Keratinocyte (primary cell): ENCODE data around the gene SMIM7.

Experiments used
- EZH2 ChIP-seq: IDR thresholded peaks from one replicate; pipeline ENCODE4 v1.6.1; 2012; ENCODE audit warnings: inconsistent platforms, mild to moderate bottlenecking, low read length, moderate library complexity
- TF ChIP-seq, protein P1 (sequence below), 3 experiments: IDR thresholded peaks in 1 of 3; conservative IDR thresholded peaks in 1 of 3; optimal IDR thresholded peaks in 1 of 3; 2 replicates in 2 of 3; 3 replicates in 1 of 3; pipeline versions ENCODE3 to v1.5.1; 2011; ENCODE audit warnings: low read length in 3 of 3, mild to moderate bottlenecking in 3 of 3, moderate library complexity in 2 of 3, control low read depth in 1 of 3, inconsistent platforms in 1 of 3; ENCODE audit not compliant: insufficient read depth in 2 of 3; ENCODE audit errors: extremely low read depth in 1 of 3

GRCh38 chr19:16603090-16603489 is 56.9 kb downstream of the SMIM7 start:
- TF ChIP-seq, protein P1, sequence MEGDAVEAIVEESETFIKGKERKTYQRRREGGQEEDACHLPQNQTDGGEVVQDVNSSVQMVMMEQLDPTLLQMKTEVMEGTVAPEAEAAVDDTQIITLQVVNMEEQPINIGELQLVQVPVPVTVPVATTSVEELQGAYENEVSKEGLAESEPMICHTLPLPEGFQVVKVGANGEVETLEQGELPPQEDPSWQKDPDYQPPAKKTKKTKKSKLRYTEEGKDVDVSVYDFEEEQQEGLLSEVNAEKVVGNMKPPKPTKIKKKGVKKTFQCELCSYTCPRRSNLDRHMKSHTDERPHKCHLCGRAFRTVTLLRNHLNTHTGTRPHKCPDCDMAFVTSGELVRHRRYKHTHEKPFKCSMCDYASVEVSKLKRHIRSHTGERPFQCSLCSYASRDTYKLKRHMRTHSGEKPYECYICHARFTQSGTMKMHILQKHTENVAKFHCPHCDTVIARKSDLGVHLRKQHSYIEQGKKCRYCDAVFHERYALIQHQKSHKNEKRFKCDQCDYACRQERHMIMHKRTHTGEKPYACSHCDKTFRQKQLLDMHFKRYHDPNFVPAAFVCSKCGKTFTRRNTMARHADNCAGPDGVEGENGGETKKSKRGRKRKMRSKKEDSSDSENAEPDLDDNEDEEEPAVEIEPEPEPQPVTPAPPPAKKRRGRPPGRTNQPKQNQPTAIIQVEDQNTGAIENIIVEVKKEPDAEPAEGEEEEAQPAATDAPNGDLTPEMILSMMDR (optimal IDR thresholded peaks at IDR 0.05 in 1 of 3, IDR thresholded peaks at IDR 0.05 in 1 of 3, conservative IDR thresholded peaks at IDR 0.05 in 1 of 3; ENCODE audit: extremely low read depth in 1 of 3, insufficient read depth in 2 of 3, low read length in 3 of 3) = no peak
- no peak for TF ChIP-seq EZH2
